Nephron (organoid): ENCODE results near the gene TNPO2.

Experiments
- H3K27ac Mint-ChIP-seq, 3 experiments: 2 replicates each; pipeline ENCODE4 v1.8.0; 2020; ENCODE audit warnings: mixed read lengths in 3 of 3, mild to moderate bottlenecking in 2 of 3, moderate library complexity in 1 of 3
- H3K27me3 Mint-ChIP-seq: 2 replicates; pipeline ENCODE4 v1.8.0; 2021; ENCODE audit warnings: low read depth, mild to moderate bottlenecking, moderate library complexity, mixed read lengths
- H3K36me3 Mint-ChIP-seq: 2 replicates; pipeline ENCODE4 v1.8.0; 2020; ENCODE audit warnings: low read depth, mixed read lengths
- H3K4me1 Mint-ChIP-seq: 2 replicates; pipeline ENCODE4 v1.8.0; 2020; ENCODE audit warnings: mixed read lengths
- H3K4me3 Mint-ChIP-seq, 3 experiments: 2 replicates each; pipeline ENCODE4 v1.8.0; 2020; ENCODE audit warnings: mild to moderate bottlenecking in 3 of 3, mixed read lengths in 3 of 3, moderate library complexity in 2 of 3
- H3K9me3 Mint-ChIP-seq: 2 replicates; pipeline ENCODE4 v1.8.0; 2020; ENCODE audit warnings: mixed read lengths
- TF ChIP-seq, protein P1 (sequence below), 3 experiments: fragments of 200-600 bp; sonication (generic); IDR thresholded peaks; one replicate each; pipeline ENCODE4 v1.5.0; 2021; ENCODE audit warnings: antibody characterized with exemption in 3 of 3; ENCODE audit not compliant: unreplicated experiment in 3 of 3

TNPO2 gene

DNA sequence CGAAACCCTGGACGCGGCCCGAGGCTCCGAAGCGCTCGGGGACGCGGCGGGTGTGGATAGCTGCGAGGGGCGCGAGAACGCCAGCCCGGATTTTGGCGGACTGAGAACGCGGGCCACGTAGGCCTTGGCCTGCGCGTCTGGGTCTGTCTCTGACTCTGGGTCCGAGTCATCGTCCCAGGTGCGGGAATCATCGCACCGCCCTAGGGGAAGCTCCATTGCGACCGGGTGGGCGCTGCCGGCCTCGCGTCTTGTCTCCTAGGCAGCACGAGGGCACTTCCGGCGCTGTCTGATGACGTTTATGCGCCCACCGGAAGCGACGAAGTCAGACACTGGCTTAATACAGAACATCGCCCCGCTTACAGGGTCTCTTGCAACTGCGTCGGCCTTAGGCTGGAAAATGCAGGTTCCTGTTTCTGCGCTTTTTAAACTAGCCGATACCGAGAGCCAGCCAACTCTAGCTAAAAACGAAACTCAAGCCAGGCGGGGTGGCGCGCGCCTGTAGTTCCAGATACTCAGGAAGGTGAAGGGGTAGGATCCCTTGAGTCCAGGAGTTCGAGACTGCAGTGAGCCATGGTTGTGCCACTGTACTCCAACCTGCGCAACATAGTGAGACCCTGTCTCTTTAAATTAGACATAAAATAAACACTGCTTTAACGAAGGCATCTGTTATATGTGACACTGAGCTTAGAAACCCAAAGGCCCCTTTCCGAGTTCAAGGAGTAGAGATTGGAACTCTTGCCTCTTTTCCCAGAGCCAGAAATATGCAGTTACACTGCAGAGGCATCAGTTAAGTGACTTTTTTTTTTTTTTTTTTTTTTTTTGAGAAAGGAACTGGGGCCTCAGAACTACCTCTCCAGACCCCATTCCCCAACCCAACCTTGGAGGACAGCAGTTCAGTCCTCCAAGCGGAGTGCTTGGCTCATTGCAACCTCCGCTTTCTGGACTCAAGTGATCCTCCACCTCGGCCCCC lies 27.1 kb downstream of the TNPO2 start, which contains the start of gene FBXW9:
TSS of gene FBXW9 (minus strand) at position 266 of the 970 bp plus-strand sequence. CDS start at position 216, 50 bp downstream.
- Mint-ChIP-seq H3K27me3 (no peaks in the 10 kb centered on the region), H3K9me3 (no peaks in the 10 kb centered on the region), H3K4me1 (peaks cover 10% of the 10 kb centered on the region), H3K4me3 (peak within 1 kb of the TSS; percentile 93 to 95 (median 94)), H3K36me3 (peaks cover 14% of the 10 kb centered on the region), H3K27ac (peak within 1 kb of the TSS; percentile 95 to 98 (median 96))
- TF ChIP-seq, protein P1, sequence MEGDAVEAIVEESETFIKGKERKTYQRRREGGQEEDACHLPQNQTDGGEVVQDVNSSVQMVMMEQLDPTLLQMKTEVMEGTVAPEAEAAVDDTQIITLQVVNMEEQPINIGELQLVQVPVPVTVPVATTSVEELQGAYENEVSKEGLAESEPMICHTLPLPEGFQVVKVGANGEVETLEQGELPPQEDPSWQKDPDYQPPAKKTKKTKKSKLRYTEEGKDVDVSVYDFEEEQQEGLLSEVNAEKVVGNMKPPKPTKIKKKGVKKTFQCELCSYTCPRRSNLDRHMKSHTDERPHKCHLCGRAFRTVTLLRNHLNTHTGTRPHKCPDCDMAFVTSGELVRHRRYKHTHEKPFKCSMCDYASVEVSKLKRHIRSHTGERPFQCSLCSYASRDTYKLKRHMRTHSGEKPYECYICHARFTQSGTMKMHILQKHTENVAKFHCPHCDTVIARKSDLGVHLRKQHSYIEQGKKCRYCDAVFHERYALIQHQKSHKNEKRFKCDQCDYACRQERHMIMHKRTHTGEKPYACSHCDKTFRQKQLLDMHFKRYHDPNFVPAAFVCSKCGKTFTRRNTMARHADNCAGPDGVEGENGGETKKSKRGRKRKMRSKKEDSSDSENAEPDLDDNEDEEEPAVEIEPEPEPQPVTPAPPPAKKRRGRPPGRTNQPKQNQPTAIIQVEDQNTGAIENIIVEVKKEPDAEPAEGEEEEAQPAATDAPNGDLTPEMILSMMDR (IDR thresholded peaks at IDR 0.05; ENCODE audit: unreplicated experiment in 3 of 3), result no peak

DNA sequence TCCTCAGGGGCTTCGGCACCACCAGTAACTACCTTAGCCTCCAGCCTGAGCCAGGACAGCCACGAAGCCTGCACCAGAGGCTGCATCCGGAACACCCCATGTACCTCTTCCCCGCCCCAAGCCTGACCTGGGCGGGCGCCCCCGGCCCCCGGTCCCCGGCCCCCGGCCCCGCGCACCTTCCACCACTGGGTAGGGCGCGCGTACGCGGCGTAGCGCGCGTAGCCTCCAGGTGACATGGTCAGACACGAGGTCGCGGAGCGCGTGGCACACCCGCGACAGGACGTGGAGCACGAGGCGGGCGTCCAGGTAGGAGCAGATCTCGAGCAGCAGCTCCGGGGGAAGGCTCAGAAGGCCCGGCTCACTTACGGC lies 27.8 kb downstream of the TNPO2 start:
- Mint-ChIP-seq H3K4me1 (peaks cover 10% of the 10 kb centered on the region), H3K9me3 (no peaks in the 10 kb centered on the region), H3K27ac (no peak overlapping the region), H3K36me3 (peaks cover 8% of the 10 kb centered on the region), H3K4me3 (peak overlapping the region; percentile 93 to 95 (median 94)), H3K27me3 (no peaks in the 10 kb centered on the region)
- TF ChIP-seq, protein P1 (IDR thresholded peaks at IDR 0.05; ENCODE audit: unreplicated experiment in 3 of 3), result no peak

DNA sequence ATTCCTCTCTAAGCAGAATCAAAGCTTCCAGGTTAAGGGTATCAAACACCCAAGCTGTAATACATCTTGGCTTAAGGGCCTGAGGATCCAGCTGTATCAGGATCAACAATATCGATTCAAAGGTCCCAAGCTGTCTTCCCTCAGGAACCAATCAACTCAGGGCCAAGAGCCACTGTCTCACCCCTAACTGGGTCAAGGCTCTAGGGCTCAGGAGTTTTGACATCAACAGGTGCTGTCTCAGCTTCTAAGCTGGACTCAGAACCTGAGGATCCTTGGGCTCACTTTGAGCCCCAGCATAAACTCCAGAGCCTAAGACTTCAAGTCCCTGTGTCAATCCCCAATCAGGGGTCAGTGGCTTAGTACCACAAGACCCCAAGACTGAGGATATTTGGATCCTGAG lies 28.2 kb downstream of the TNPO2 start:
- Mint-ChIP-seq H3K4me1 (peaks cover 10% of the 10 kb centered on the region), H3K4me3 (peak overlapping the region; percentile 80 to 93 (median 80)), H3K36me3 (peaks cover 5% of the 10 kb centered on the region), H3K9me3 (no peaks in the 10 kb centered on the region), H3K27ac (no peak overlapping the region), H3K27me3 (no peaks in the 10 kb centered on the region)
- TF ChIP-seq, protein P1 (IDR thresholded peaks at IDR 0.05; ENCODE audit: unreplicated experiment in 3 of 3), result no peak

DNA sequence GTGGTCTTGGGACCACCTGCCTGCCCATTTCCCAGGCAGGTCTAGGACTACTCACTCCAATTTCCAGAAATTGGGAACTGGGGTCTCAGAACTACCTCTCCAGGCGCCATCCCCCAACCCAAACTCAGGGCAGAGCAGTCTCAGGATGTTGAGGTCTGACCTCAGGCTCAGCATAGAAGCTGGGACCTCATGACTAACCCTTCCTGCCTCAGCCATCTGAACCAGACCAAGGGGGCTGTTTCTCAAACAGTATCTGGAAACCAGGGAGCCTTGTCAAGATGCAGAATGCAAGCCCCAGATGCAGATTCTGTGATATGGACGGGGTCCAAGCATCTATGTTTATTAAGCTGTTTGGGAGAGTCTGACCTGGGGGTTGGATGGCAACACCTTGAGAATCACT lies 28.6 kb downstream of the TNPO2 start:
- Mint-ChIP-seq H3K4me1 (peaks cover 10% of the 10 kb centered on the region), H3K4me3 (peak overlapping the region; percentile 52 to 93 (median 72)), H3K27me3 (no peaks in the 10 kb centered on the region), H3K9me3 (no peaks in the 10 kb centered on the region), H3K27ac (no peak overlapping the region), H3K36me3 (peaks cover 5% of the 10 kb centered on the region)
- TF ChIP-seq, protein P1 (IDR thresholded peaks at IDR 0.05; ENCODE audit: unreplicated experiment in 3 of 3), result no peak

DNA sequence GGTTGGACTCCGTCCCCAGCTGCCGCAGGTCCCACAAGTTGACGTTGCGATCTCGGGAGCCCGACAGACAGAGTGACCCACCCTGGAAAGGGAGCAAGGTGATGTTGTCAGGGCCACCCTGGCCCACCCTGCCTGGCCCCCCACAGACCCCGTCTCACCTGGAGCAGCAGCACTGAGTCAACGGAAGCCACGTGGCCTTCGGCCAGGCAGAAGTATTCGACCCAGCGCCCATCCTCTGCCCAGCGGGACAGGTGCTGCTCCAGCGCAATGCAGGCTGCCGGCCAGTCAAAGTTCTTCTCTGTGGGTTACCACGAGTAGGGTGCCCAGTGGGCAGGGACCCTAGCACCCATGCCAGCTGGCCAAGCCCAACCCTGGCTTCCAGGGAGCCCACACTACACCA lies 29.1 kb downstream of the TNPO2 start:
- peak overlapping the region; percentile 52 to 93 (median 72) for H3K4me3 Mint-ChIP-seq
- no peaks in the 10 kb centered on the region for H3K9me3 Mint-ChIP-seq
- TF ChIP-seq, protein P1 (IDR thresholded peaks at IDR 0.05; ENCODE audit: unreplicated experiment in 3 of 3), result no peak
- H3K27ac Mint-ChIP-seq, result no peak overlapping the region
- H3K27me3 Mint-ChIP-seq, result no peaks in the 10 kb centered on the region
- peaks cover 10% of the 10 kb centered on the region for H3K4me1 Mint-ChIP-seq
- peaks cover 5% of the 10 kb centered on the region for H3K36me3 Mint-ChIP-seq
